NOMO-1 (cell line): Measurements from ENCODE around the gene BNIP2.
"Not testable (repeated sequence)": the region's sequence is repeated elsewhere in the genome, so short reads cannot be mapped to it uniquely, and the experiment has no call there.

Source experiments
- DNase-seq, 2 experiments: peaks; one replicate each; lab custom pipeline; 2025; ENCODE audit not compliant: unreplicated experiment in 2 of 2; lab: John Stamatoyannopoulos, UW

The BNIP2 gene

DNA sequence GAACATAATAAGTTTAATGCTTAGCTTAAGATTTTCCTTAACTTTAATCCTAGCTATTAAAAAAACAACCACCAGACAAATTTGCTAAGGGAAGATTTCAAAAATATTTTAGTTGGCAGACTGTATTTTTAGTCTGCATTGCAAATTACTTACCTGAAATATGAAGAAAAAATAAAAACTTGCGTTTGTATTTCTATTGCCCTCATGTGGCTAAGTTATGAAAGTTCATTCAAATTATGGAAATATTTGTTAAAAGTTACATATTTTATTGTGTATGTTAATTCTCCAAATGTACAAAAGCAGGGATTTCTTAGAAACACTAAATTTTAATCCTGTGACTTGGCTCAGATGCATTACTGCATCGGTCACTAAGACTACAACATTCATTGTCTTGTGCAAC lies 46.8 kb downstream of the BNIP2 start:
- no peak for DNase-seq

DNA sequence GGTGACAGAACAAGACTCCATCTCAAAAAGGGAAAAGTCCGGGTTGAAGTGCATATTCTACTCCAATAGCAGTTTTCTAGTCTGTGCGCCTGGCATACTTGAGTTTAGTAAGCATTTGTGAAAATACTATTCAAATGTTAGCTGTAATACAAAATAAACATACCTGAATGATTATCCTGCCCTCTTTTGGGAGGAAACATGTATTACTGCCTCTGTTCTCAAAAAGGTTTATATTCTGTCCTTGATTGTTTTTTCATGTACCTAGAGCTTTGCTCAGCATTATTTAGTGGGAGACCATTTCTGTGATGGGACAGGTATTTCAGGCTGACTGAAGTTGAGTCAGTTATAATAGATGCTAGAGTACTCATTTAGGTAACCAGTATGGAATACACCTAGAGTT lies 51.6 kb downstream of the BNIP2 start:
- DNase-seq = not testable (repeated sequence)

DNA sequence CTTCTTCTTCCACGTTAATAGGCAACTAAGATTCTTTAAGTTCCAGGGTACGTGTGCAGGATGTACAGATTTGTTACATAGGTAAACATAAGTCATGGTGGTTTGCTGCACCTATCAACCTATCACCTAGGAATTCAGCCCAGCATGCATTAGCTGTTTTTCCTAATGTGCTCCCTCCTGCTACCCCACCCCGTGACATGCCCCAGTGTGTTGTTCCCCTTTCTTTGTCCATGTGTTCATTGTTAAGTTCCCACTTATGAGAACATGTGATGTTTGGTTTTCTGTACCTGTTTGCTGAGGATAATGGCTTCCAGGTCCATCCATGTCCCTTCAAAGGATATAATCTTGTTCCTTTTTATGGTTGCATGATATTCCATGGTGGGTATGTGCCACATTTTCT lies 52.9 kb downstream of the BNIP2 start:
- no peak for DNase-seq

GRCh38 chr15:59632714-59633113 lies 56.4 kb downstream of the BNIP2 start:
- no peak for DNase-seq

DNA sequence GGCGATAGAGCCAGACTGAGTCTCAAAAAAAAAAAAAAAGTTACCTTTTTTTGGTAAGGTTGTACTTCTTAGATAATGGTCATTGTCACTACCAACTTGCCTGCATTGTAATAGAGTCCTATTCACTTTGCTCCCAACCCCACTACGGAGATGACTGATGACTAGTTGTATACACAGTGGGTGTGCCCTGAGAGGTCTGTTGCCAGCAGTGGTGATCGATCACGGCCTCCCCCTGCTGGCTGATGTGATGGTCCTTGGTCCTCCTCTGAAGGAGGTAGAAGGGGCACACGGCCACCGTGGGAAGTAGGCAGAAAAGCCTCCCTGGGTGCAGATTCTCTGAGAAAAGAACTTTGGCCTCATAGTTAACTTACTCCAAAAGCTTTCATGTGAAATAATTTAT lies 66.8 kb downstream of the BNIP2 start:
- DNase-seq = peak in 1 of 2 experiments; percentile 13

GRCh38 chr15:59618406-59618805 lies 70.7 kb downstream of the BNIP2 start:
- no peak for DNase-seq

DNA sequence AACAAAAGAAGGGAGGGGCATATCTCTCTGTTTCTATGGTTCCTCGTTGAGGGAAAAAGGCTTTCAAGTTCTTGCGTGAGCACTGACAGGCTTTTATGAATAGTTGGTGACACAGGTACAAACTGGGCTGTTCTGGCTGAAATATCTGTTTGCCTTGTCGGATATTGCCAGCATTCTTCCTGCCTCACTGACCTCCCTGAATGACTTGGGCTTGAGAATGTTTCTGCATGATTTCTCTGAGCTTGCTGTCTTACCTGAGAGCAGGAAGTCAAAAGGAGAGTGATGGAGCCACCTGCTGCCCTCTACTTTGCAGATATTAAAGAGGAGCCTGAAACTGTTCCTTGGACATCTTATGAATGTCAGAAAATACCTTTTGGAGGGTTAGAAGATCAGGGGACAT lies 72.7 kb downstream of the BNIP2 start:
- DNase-seq = no peak

- no peak for DNase-seq
These were observed 73.5 kb downstream of the BNIP2 start for GRCh38 chr15:59615661-59616060.

DNA sequence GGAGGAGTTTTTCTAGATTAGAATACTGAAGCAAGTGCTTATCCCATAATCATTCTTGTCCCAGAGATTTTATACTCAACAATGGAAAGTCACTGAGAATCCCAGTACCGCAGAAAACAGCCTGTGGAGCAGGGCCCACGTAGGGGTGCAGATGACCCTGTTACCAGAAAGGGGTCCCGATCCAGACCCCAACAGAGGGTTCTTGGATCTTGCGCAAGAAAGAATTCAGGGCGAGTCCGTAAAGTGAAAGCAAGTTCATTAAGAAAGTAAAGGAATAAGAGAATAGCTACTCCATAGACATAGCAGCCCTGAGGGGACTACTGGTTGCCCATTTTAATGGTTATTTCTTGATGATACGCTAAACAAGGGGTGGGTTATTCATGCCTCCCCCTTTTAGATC lies 75.0 kb downstream of the BNIP2 start:
- DNase-seq = no peak

DNA sequence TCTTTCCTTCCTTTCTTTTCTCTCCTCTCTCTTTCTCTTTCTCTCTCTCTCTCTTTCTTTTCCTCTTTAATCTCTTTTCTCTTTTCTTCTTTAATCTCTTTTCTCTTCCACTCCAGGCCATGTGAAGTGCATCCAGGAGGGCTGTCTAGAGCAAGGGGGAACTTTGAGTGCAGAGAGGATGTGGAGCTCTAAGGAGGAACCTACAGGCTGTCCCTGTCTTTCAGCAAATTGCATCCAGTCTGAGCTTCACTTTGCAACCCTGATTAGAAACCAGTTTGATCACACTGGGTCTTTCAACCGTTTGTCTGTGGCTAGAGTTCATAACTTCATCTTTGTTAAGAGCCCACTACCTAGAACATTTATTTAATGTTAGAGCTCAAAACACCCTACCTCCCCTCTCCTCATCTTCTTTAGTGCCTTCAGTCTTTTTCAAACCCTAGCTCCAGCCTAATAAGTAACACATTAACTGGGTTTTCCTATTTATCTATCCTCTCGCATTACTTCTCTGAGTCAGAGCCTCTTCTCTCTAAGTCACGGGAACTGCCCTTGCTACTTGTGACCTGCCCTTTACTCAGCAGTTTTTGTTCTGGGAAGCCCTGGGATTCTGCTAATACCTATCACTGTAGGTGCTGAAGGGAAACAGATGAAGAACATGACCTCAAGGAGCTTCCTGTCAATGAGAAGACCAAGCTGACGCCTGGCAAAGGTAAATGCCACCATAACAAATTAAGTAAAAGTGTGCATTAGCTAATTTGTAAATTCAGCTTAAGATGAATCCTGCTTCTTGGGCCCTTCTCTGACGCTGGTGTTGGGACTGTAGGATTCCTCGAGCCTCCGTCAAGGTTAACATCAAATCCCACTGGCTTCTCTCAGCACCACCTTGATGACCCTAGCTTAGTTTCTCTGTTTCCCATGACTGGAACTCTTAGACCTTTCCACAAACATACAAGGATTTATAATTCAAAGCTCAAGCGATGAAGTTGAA lies 77.6 kb downstream of the BNIP2 start, which contains the start of gene GCNT3:
TSS of gene GCNT3 (plus strand) at position 508 of the 985 bp plus-strand sequence. CDS start 6,456 bp downstream, outside the sequence.
- DNase-seq = peak in 1 of 2 experiments; percentile 48

- DNase-seq = no peak
These were observed 79.1 kb downstream of the BNIP2 start for GRCh38 chr15:59609730-59610712.
